ENCODE measurements around the gene MAP3K14.
A peak's percentile ranks its signal among the peaks of the same experiment; 100 is the strongest.

The MAP3K14 gene

DNA sequence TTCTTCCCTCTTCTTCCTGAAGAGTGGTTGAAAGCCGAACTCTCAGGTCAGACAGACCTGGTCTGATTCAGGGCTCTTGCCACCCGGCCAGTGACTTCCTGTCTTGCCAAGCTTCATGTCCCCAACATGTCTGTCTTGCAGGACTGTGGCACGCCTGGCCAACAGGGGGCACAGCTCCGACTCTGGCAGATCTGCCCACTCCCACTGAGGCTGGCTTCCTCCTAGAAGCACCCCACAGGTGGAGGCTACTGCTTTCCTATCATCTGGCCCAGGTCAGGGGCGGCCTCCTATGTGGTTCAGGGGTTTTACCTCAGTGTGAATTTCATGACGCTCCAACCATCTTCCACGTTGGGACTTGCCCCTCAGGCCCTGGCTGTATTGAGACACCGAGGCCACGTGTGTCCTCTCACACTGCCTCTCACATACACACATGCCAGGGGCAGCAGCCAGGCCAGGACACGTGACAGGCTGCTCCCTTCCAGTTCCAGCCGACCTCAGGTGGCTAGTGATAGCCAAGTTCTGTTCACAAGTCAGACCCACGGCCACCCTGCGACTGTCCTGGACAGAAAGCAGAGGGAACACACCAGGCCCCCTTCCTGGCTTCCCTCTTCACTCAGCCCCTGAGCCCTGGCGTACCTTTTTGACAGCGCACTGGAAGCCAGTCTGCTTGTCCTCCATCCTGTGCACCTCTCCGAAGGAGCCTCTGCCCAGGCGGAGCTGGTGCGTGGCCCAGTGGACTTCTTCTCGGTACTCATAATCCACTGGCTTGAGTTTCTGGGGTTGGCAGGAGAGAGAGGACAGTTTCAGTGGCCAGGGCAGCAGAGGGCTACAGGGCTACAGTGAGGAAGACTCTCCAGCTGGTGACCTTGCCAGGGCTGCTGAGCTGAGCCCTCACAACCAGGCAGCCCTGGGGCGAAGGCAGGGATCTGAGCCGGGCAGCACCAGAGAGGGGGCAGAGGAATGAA is 32.4 kb downstream of the MAP3K14 start:
- Mint-ChIP-seq H3K4me1 (ENCODE audit: low read depth in 2 of 2) (peaks cover 4 to 10% of the 10 kb centered on the region in 2 donors), H3K27me3 (no peaks in the 10 kb centered on the region), H3K36me3 (ENCODE audit: insufficient read depth) (peaks cover 77% of the 10 kb centered on the region), H3K4me3 (peak overlapping the region in 1 of 2 donors; percentile 53), H3K27ac (peak overlapping the region; percentile 76 to 84), H3K9me3 (no peaks in the 10 kb centered on the region)
- ATAC-seq (replicated peaks) (peak; percentile 45), DNase-seq (no peak)

DNA sequence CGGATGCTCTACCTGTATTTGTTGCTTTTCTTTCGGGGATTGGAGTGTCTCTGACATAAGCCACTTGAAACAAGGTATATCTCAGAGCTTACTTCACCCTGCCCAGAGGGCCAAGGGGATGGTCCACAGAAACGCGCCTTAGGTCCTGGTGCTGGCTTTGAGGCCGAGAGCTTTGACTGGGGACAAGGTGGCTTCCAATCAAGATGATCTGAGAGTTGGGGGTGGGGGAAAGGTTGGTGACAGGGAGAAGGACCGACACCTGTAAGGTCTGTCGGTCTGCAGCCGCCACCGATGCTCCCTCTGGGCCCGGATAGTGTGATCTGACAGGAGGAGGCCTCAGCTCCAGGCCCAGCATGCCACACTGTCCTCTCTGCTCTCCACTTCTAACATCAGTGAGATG is 33.1 kb downstream of the MAP3K14 start:
- H3K4me3 Mint-ChIP-seq: no peak overlapping the region
- H3K27me3 Mint-ChIP-seq: no peaks in the 10 kb centered on the region
- peaks cover 4 to 10% of the 10 kb centered on the region in 2 donors for H3K4me1 Mint-ChIP-seq (ENCODE audit: low read depth in 2 of 2)
- H3K36me3 Mint-ChIP-seq (ENCODE audit: insufficient read depth): peaks cover 77% of the 10 kb centered on the region
- DNase-seq (no peak), ATAC-seq (replicated peaks) (no peak)
- H3K9me3 Mint-ChIP-seq: no peaks in the 10 kb centered on the region
- H3K27ac Mint-ChIP-seq: peak overlapping the region; percentile 76 to 84

DNA sequence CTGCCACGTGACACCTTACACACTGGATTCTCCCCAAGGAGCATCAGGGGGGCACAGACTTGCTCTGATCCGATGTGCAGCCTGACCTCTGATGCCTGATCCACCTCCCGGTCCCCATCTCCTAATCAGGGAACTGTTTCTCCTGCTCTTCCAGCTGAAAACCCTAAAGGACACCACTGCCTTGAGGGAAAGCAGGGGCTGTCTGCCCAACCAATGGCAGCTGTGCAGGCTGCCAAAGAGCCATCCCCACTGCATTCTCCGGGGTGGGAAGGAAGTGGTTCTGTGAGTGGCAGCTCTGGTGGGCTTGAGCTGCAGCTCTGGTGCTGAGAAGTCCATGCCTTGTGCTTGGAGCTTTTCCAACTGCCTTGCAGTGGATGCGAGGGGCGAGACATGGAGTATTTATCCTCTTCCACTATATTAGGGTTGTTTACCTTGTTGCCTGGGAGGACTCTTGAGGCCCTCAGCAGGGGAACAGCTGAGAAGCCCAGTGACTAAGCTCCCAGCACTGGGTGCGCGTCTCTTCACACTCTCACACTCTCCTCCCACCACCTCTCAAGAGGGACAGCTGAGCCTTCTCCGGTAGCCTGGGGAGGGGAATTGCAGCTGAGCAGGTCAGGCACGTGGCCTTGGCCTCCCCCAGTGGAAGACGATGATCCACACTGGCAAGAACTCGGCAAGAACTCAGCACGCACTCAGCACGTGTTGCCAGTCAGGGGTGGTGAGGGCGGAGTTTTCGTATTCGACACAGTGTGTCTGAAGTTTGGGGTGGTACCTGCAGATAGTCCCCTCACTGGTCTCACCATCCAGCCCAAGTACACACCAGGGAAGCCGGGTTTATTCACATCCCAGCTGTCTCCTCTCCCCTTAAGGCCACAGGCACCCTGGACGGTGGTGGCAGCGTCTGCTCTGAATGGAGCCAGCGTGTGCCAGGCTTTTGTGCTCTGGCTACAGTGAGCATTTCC is 33.9 kb downstream of the MAP3K14 start:
- H3K36me3 Mint-ChIP-seq (ENCODE audit: insufficient read depth): peaks cover 77% of the 10 kb centered on the region
- peak overlapping the region; percentile 76 to 84 for H3K27ac Mint-ChIP-seq

DNA sequence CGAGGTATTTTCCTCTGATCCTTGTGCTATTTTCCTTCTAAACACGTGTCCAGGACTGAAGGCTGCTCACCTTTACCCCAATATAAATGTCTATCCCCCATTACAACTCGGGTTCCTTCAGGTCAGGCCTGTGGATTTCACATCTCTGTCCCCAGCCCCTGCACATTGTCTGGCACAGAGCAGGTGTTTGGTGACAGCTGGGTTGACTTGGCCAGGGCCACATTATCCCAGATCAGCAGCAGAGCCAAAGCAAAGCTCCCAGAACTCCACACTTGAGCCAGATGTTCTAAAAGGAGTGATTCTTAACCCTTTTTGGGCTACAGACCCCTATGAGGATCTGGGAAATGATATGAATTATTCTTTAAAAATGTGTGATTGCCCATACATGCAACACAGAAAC is 36.9 kb downstream of the MAP3K14 start:
- H3K4me3 Mint-ChIP-seq: no peak overlapping the region
- H3K4me1 Mint-ChIP-seq (ENCODE audit: low read depth in 2 of 2): peaks cover 10 to 17% of the 10 kb centered on the region in 2 donors
- H3K27me3 Mint-ChIP-seq: no peaks in the 10 kb centered on the region
- no peak overlapping the region for H3K27ac Mint-ChIP-seq
- ATAC-seq (replicated peaks): no peak
- DNase-seq: no peak
- H3K9me3 Mint-ChIP-seq: no peaks in the 10 kb centered on the region
- H3K36me3 Mint-ChIP-seq (ENCODE audit: insufficient read depth): peaks cover 51% of the 10 kb centered on the region

More for the DNA sequence above, 33.9 kb downstream of the MAP3K14 start:
- peak; percentile 47 for ATAC-seq (replicated peaks)
- no peaks in the 10 kb centered on the region for H3K27me3 Mint-ChIP-seq
- peaks cover 4 to 10% of the 10 kb centered on the region in 2 donors for H3K4me1 Mint-ChIP-seq (ENCODE audit: low read depth in 2 of 2)
- no peak for DNase-seq
- no peaks in the 10 kb centered on the region for H3K9me3 Mint-ChIP-seq
- H3K4me3 Mint-ChIP-seq: peak overlapping the region in 1 of 2 donors; percentile 40

DNA sequence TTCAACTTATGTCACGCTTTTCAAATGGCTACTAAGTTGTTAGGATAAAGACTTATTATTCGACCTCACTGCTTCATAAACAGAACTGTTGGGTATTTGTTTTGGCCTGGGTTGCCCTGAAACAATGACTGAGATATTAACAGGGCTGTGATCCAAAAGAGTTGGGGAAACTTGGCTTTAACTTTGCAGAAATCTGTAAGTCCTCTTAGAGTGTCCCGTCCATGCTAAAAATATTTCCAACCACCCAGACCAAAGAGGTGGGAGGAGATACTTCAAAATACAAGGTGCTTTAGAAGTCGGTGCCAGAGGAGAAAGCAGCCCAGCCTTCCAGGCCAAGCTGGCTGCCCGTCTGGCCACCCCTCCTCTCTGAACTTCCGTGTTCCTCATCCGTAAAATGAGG is 38.8 kb downstream of the MAP3K14 start:
- Mint-ChIP-seq H3K27me3 (no peaks in the 10 kb centered on the region), H3K27ac (no peak overlapping the region), H3K4me1 (ENCODE audit: low read depth in 2 of 2) (peaks cover 7 to 9% of the 10 kb centered on the region in 2 donors), H3K9me3 (no peaks in the 10 kb centered on the region), H3K36me3 (ENCODE audit: insufficient read depth) (peaks cover 57% of the 10 kb centered on the region), H3K4me3 (no peak overlapping the region)
- ATAC-seq (replicated peaks): no peak
- no peak for DNase-seq

DNA sequence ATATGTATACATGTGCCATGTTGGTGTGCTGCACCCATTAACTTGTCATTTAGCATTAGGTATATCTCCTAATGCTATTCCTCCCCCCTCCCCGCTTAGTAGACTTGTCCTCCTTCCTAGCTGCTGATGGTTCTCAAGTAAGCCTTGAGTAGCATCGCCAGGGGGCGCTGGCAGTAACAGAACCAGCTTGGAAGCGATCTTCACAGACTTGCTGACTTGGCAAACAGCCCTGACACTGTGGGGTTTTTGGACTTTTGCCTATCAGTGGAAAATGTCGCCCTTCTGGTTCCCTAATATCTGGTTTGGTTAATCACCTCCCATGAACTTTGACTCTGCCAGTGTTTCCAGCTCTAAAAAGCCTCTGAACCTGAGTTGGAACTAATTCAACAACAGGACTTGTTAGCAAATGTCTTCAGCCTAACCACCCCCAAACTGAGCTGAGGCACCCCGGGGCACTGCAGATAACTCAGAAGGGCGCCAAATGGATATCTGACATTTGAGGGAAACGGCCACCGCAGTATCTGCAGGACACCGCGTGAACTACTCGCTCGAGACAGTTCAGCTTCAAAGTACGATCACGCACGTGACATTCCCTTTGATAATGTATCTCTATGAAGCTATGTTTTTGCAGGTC is 39.5 kb downstream of the MAP3K14 start:
- peaks cover 7 to 9% of the 10 kb centered on the region in 2 donors for H3K4me1 Mint-ChIP-seq (ENCODE audit: low read depth in 2 of 2)
- no peak overlapping the region for H3K27ac Mint-ChIP-seq
- no peak overlapping the region for H3K4me3 Mint-ChIP-seq
- no peaks in the 10 kb centered on the region for H3K27me3 Mint-ChIP-seq
- H3K9me3 Mint-ChIP-seq: no peaks in the 10 kb centered on the region
- ATAC-seq (replicated peaks): peak; percentile 98
- DNase-seq: peak; percentile 85 to 88 (median 86)
- peaks cover 59% of the 10 kb centered on the region for H3K36me3 Mint-ChIP-seq (ENCODE audit: insufficient read depth)

DNA sequence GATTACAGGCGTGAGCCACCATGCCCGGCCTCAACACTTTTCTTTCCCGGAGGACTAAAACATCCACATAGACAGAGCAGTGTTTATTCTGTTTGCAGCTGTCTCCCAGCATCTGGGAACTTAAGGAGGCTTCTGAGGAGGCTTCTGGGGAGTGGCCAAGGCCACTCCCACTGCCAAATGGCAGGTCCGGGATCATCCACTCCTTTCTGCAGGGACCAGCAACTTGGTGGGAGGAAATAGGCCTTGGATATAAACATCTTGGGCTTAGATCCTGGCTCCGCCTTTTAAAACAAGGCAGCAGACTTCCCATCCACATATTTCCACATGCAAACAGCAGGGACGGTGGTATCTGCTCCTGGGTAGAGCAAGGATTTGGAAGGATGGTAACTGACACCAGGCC is 40.8 kb downstream of the MAP3K14 start:
- H3K36me3 Mint-ChIP-seq (ENCODE audit: insufficient read depth): peaks cover 68% of the 10 kb centered on the region
- H3K27me3 Mint-ChIP-seq: no peaks in the 10 kb centered on the region
- DNase-seq (no peak), ATAC-seq (replicated peaks) (no peak)
- H3K4me1 Mint-ChIP-seq (ENCODE audit: low read depth in 2 of 2): peaks cover 7 to 9% of the 10 kb centered on the region in 2 donors
- no peak overlapping the region for H3K27ac Mint-ChIP-seq
- H3K9me3 Mint-ChIP-seq: no peaks in the 10 kb centered on the region
- no peak overlapping the region for H3K4me3 Mint-ChIP-seq

DNA sequence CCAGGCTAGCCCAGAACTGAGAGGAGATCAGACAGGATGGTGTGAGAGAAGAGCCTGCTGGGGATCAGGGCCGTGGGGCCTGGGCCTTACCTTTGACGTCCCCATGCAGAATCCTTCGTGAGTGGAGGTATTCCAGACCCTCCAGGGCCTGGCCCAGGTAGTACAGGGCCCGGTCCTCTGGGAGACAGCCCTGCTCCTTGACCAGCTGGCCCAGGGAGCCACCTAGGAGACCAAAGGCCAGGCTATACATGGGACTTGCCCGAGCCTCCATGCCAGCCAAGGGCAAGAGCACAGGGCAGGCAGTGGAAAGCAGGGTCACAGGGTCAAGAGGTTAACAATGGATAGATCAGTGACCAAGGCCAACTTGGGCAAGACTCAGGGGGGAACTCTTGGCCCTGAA is 42.8 kb downstream of the MAP3K14 start:
- no peak for DNase-seq
- no peak for ATAC-seq (replicated peaks)
- peaks cover 7 to 9% of the 10 kb centered on the region in 2 donors for H3K4me1 Mint-ChIP-seq (ENCODE audit: low read depth in 2 of 2)
- H3K4me3 Mint-ChIP-seq: no peak overlapping the region
- no peak overlapping the region for H3K27ac Mint-ChIP-seq
- no peaks in the 10 kb centered on the region for H3K9me3 Mint-ChIP-seq
- H3K27me3 Mint-ChIP-seq: no peaks in the 10 kb centered on the region
- peaks cover 68% of the 10 kb centered on the region for H3K36me3 Mint-ChIP-seq (ENCODE audit: insufficient read depth)

DNA sequence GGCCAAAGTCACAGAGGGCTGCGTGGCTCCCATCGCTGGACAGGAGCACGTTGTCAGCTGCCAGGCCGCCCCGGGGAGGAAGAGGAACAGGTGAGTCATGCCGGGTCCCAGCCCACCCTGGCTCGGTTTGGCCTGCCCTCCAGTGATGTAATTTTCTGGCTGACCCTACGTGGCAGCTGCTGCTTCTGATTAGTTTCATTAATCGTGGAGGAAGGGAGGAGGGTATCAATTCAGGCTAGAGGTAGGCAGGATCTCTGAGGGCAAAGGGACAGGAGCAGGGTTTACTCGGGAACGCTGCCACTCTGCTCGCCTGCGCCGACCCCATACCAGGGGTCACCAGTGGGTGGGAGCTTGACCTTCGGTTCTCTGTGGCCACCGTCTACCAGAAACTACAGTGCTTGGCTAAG is 43.3 kb downstream of the MAP3K14 start:
- no peaks in the 10 kb centered on the region for H3K27me3 Mint-ChIP-seq
- peak overlapping the region in 1 of 2 donors; percentile 62 for H3K27ac Mint-ChIP-seq
- ATAC-seq (replicated peaks) (no peak), DNase-seq (no peak)
- peaks cover 7 to 9% of the 10 kb centered on the region in 2 donors for H3K4me1 Mint-ChIP-seq (ENCODE audit: low read depth in 2 of 2)
- H3K9me3 Mint-ChIP-seq: no peaks in the 10 kb centered on the region
- H3K4me3 Mint-ChIP-seq: no peak overlapping the region
- peaks cover 68% of the 10 kb centered on the region for H3K36me3 Mint-ChIP-seq (ENCODE audit: insufficient read depth)

DNA sequence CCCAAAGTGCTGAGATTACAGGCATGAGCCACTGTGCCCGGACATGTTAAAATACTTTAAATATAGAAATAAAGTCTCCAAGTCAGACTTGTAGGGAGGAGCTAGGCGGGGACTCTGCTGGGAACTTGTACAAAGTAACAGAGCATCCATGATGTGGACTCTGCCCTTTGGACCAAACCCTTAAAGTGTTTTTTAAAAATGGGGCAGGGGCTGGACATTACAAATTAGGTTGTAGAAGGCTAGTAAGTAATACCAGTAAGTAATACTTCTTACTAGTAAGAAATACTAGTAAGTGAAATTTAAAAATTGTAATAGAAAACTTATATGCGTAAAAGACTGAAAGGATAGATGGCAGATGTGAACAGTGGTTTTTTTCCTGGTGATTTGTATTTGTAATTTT is 45.2 kb downstream of the MAP3K14 start:
- Mint-ChIP-seq H3K9me3 (no peaks in the 10 kb centered on the region), H3K36me3 (ENCODE audit: insufficient read depth) (peaks cover 72% of the 10 kb centered on the region), H3K27me3 (no peaks in the 10 kb centered on the region), H3K4me3 (no peak overlapping the region), H3K4me1 (ENCODE audit: low read depth in 2 of 2) (peaks cover 0 to 3% of the 10 kb centered on the region in 2 donors), H3K27ac (peak overlapping the region in 1 of 2 donors; percentile 28)
- no peak for DNase-seq
- no peak for ATAC-seq (replicated peaks)

DNA sequence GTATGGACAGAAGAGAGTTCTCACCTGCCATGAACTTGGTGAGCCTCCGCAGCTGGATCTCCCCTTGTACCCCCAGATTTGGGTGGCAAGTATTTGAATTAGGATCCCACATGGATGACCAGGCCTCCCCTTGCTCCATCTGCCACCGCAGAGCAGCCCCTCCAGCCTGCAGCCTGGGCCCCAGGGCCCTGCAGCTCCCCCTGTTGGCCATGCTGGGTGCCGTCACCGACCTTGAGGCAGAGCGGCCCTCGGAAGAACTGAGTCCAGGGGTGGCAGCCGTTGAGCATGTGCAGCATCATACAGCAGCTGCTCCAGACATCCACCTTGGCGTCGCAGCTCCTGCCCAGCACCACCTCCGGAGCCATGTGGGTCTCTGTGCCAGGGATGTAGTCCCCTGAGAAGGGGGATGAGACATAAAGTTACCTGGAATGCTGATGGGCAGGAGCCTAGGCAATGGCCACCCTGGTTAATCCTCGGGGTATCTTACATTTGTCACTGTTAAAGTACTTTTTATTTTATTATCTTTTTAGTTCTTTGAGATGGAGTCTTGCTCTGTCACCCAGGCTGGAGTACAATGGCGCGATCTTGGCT is 45.9 kb downstream of the MAP3K14 start:
- no peaks in the 10 kb centered on the region for H3K9me3 Mint-ChIP-seq
- H3K4me3 Mint-ChIP-seq: no peak overlapping the region
- DNase-seq: peak; percentile 38 to 45 (median 43)
- H3K27ac Mint-ChIP-seq: no peak overlapping the region
- peaks cover 0 to 3% of the 10 kb centered on the region in 2 donors for H3K4me1 Mint-ChIP-seq (ENCODE audit: low read depth in 2 of 2)
- peak; percentile 63 for ATAC-seq (replicated peaks)
- H3K27me3 Mint-ChIP-seq: no peaks in the 10 kb centered on the region
- H3K36me3 Mint-ChIP-seq (ENCODE audit: insufficient read depth): peaks cover 76% of the 10 kb centered on the region

DNA sequence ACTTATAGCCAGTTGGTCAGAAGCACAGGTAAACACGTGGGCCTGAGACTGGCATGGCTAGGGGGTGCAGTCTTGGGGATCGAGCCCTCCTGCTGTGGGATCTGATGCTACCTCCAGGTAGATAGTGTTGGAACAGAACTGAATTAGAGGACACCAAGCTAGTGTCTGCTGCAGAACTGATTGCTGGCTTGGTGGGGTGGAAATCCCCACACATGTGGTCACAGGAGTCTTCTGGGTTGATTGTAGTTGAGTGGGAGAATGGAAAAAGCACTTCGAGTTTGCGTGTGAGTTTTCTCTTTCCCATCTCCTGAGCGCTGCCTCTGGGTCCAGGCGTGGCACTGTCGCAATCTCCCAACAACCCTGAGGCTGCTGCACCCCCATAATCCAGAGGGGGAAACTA is 46.9 kb downstream of the MAP3K14 start:
- Mint-ChIP-seq H3K9me3 (no peaks in the 10 kb centered on the region), H3K4me1 (ENCODE audit: low read depth in 2 of 2) (peaks cover 0 to 3% of the 10 kb centered on the region in 2 donors), H3K27ac (peak overlapping the region; percentile 53 to 81), H3K4me3 (no peak overlapping the region), H3K36me3 (ENCODE audit: insufficient read depth) (peaks cover 81% of the 10 kb centered on the region), H3K27me3 (no peaks in the 10 kb centered on the region)
- DNase-seq: no peak
- no peak for ATAC-seq (replicated peaks)

Measured in effector memory CD8-positive, alpha-beta T cell (primary cell).